ENCODE measurements around the gene AHNAK2.

The AHNAK2 gene

GRCh38 chr14:105012171-105012985, 34.2 kb upstream of the AHNAK2 start:
- DNase-seq (ENCODE audit: low spot score) = no peak

- no peak for DNase-seq (ENCODE audit: low spot score)
These were observed 33.3 kb upstream of the AHNAK2 start for GRCh38 chr14:105011312-105011990.

DNA sequence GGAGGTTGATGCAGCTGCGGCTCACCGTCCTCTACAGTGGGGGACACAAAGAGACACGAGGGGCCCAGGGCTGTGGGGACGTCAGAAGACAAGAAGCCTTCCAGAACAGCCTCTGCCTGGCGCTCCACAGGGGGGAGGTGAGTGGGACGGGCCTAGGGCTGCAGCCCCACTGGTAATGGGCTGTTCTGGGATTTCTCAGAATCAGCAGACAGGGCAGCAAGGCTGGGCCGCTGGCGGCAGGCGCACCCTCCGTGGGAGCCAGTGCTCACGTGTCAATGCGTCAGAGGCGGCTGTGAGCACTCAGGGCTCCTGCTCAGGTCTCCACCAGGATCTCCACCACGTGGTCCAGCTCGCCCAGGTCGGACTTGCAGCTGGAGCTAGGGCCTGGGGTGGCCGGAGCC, 32.7 kb upstream of the AHNAK2 start:
- DNase-seq (ENCODE audit: low spot score) = no peak

- DNase-seq (ENCODE audit: low spot score) = no peak
These were observed 31.9 kb upstream of the AHNAK2 start for GRCh38 chr14:105010106-105010505.

DNA sequence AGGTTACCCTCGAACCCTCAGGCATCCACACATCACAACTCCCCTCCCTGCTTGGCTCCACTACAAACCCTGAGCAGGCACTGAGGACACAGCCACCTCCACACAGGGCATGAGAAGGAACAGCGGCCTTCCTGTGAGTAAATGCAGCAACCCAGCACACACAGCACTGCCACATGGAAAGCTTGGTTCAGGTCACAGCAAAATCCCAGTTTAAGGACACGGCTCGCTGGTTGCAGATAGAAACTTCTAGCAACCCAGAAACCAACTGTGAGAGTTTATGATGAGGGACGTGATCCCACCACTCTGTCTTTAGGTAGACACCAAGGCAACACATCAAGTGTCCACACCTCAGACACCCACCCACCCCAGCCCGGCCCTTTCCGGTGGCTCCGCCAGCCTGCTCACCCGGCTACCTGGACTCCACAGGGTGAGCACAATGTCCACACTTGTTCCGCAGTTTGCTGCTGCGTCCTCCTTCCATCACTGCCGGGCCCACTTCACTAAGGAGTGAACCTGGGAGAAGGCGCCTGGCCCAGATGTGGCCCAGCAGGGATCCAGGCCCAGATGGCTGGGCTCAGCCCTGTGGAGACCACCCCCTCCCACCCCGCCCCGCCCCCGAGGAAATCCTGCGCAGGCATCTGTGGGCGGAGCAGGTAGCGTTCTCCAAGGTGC, 29.6 kb upstream of the AHNAK2 start:
- no peak for DNase-seq (ENCODE audit: low spot score)

DNA sequence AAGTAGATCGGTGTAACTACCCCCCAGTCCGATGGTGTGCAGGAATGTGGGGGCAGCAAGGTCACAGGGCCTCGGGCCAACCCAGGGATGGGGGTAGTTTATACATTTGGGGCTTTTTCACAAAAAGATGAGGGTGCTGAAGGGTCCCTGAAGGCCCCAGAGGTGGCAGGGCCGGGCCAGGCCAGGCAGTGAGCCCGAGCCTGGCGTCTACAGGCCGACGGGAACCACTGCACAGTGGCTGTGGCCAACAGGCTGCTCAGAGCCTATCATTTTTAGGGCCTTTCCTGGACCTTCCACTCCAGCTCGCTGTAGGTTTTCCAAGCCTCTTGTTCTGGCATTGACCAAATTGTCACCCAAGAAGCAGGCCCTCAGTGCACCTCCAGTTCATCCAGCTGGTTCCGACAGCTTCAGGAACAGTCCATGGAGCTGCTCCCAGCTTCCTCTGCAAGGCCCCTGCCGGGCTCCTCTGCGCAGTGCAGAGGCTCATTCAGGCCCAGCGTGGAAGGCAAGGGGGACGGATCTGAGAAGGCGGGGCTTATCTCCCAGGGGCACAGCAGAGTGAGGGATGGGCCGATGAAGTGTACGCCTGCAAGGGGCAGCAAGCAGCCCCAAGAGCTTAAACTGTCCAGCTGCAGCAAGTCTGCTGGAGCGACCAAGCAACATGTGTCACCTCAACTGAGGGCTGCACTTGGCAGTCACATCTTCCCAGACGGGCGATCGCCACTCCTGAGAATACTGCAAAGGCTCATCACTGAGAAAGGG, 28.8 kb upstream of the AHNAK2 start:
- DNase-seq (ENCODE audit: low spot score) = no peak

- no peak for DNase-seq (ENCODE audit: low spot score)
These were observed 28.0 kb upstream of the AHNAK2 start for GRCh38 chr14:105005929-105006830.

GRCh38 chr14:105005329-105005928, 27.3 kb upstream of the AHNAK2 start:
- DNase-seq (ENCODE audit: low spot score) = no peak

- DNase-seq (ENCODE audit: low spot score) = no peak
These were observed 21.2 kb upstream of the AHNAK2 start for GRCh38 chr14:104999361-104999760.

GRCh38 chr14:104998801-104999200, 20.6 kb upstream of the AHNAK2 start:
- DNase-seq (ENCODE audit: low spot score) = no peak

DNA sequence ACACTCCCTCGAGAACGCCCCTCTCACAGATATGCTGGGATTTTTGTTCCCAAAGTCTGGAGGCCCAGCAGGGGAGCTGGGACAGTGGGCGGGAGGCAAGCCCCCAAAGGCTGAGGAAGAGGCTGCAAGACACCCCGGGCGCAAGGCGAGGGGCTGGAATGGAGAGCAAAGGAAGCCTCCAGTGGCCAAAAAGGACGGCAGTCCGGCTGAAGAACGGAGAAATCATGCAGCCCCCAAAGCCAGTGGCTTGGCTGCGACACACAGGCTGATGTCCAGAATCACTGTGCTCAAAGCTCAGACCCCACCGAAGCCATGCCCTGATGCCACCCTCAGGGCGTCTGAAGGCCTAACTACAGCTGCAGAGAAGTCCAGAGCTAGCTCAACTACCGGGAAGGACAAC, 18.3 kb upstream of the AHNAK2 start:
- DNase-seq (ENCODE audit: low spot score) = no peak

- DNase-seq (ENCODE audit: low spot score) = no peak
These were observed 17.9 kb upstream of the AHNAK2 start for GRCh38 chr14:104996032-104996431.

GRCh38 chr14:104994978-104995377, 16.8 kb upstream of the AHNAK2 start:
- DNase-seq (ENCODE audit: low spot score) = no peak

- no peak for DNase-seq (ENCODE audit: low spot score)
These were observed 15.8 kb upstream of the AHNAK2 start for GRCh38 chr14:104993808-104994591.

DNA sequence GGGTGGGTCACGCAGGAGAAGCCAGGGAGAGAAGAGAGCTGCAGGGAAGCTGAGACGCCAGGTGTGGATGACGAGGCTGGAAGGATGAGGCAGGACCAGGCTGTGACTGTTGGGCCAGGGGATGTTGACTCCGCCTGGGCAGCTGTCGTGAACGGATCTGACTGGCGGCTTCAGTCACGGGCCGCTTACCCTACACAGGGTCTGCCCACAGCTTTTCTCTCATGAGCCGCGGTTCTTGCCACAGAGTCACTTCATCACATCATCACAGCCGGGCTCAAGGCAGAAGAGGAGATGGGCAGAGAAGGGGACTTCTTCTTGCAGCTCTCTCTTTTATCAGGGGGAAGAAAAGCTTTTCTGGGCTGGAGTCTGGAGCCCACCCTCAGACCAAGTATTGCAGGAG, 15.1 kb upstream of the AHNAK2 start:
- no peak for DNase-seq (ENCODE audit: low spot score)

- DNase-seq (ENCODE audit: low spot score) = no peak
These were observed 14.3 kb upstream of the AHNAK2 start for GRCh38 chr14:104992501-104992900.

GRCh38 chr14:104991896-104992230, 13.7 kb upstream of the AHNAK2 start:
- no peak for DNase-seq (ENCODE audit: low spot score)

- no peak for DNase-seq (ENCODE audit: low spot score)
These were observed 11.8 kb upstream of the AHNAK2 start for GRCh38 chr14:104989951-104990303.

GRCh38 chr14:104989236-104989950, 11.2 kb upstream of the AHNAK2 start:
- no peak for DNase-seq (ENCODE audit: low spot score)
